Measurements from ENCODE around the gene CNGA2. TPM values are rescaled to one million over a fixed set of nuclear protein-coding genes. Genes with fewer than 3 reads are reported as not detected.

CNGA2 gene
- total RNA-seq = not detected

DNA sequence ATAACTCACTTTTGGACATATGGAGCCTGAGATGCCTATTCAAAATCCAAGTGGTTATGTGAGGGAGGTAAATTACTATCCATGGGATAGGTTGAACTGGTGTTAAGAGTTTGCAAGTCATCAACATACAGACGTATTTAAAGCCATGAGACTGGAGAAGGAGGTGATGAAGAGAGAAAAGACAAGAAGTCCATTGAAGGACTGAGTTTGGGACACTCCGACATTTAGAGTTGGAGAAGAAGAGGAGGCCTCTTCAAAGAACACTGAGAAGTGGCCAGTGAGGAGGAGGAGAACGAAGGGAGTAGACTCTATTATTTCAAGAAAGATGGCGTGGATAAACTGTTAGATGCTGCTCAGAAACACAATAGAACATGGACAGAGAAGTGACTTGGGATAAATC is at the start of gene CNGA2:
Gene CNGA2 (plus strand): TSS at position 301 of the 400 bp plus-strand sequence. CDS start 3,738 bp downstream, outside the sequence.

DNA sequence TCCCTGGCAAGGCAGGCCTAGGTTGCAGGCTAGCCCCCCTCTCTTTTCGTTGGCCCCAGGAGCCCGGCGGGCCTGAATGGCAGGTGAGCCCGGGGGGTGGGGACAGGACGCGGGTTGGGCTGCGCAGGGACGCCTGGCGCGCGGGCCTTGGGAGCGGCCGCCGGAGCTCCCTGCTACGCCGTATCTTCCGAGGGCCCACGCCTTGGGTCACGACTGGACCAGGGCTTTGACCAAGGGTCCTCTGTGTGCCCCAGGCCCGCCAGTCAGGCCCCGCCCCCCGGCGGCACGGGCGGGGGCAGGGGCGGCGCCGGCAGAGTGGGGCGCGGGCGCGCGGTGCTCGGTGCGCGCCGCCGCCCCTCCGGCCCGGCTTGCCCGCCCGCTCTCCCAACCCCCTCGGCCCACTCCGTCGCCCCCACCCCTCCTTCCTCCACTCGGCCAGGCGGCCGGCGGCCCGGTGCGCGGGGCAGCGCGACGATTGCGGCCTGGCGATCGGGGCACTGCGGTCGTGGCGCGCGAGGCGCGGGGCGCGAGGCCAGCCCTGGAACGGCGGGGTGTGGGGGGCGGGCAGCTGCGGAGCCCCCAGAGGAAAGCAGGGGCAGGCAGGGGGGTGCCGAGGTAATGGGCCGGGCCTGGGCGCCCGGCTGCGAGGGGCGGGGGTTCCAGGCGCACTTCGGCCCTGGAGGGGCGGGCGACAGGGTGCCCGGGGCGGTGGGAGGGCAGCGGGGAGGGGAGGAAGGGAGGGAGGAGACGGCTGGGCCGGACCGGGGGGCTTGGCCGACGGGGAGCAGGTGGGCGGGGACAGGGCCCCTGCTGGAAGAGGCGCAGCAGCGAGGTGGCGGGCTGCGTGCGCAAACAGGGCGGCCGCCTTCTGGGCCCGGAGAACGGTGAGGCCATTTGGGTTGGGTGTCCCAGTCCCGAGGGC is 39.6 kb upstream of the CNGA2 start, which contains the start of gene PRRG3:
Gene PRRG3 (plus strand): TSS at position 798 of the 922 bp plus-strand sequence. CDS start 3,357 bp downstream, outside the sequence.

DNA sequence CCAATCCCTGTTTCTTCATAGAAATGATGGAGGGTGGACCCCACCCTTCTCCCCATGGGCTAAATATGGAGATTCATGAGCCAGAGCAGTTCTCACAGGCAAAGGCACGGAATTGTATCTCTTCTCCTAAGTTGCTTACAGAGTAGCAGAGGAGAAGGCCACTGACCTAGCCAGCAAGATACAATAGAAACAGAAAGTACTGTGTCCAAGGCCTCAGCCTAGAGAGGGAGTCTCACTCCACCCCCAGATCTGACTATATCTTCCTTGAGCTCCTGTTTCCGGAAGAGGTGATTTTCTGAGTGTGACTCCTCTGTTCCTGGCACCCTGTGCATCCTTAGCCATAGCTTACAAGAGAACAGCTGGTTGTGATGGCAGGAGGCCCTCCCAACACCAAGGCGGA is 18.8 kb upstream of the CNGA2 start, which contains the start of gene FATE1:
Gene FATE1 (plus strand): TSS at position 284 of the 400 bp plus-strand sequence. CDS start 85 bp downstream, at position 369.

Other genes starting within 250 kb of the CNGA2 start
- not detected for gene PASD1, start 171.1 kb upstream of the CNGA2 start, total RNA-seq
- 6.1 TPM for gene PRRG3, start 39.3 kb upstream of the CNGA2 start, total RNA-seq
- gene FATE1, start 18.7 kb upstream of the CNGA2 start, total RNA-seq = 0.29 TPM
- not detected for gene MAGEA4, start 178.1 kb downstream of the CNGA2 start, total RNA-seq
- 31.9 TPM for gene GABRE, start 239.9 kb downstream of the CNGA2 start, total RNA-seq

All from metanephros (tissue), 1 donor.